GM19043 (cell line): ENCODE measurements around the gene SPATA33.
"Not testable (repeated sequence)": the region's sequence is repeated elsewhere in the genome, so short reads cannot be mapped to it uniquely, and the experiment has no call there.

Experiments used
- ATAC-seq: cut with Tn5 transposase; IDR thresholded peaks from one replicate; pipeline ENCODE4 v1.9.1; 2021; ENCODE audit warnings: low read depth; ENCODE audit not compliant: unreplicated experiment

Gene SPATA33

GRCh38 chr16:89624777-89625761, 32.6 kb upstream of the SPATA33 start:
- ATAC-seq = no peak

- no peak for ATAC-seq
These were observed 27.6 kb upstream of the SPATA33 start for GRCh38 chr16:89629827-89630610.

GRCh38 chr16:89633064-89633631, 24.5 kb upstream of the SPATA33 start:
- ATAC-seq = no peak

- ATAC-seq = not testable (repeated sequence)
These were observed 22.9 kb upstream of the SPATA33 start for GRCh38 chr16:89634463-89635385.

GRCh38 chr16:89636663-89637062, 21.0 kb upstream of the SPATA33 start:
- no peak for ATAC-seq

- no peak for ATAC-seq
These were observed 20.3 kb upstream of the SPATA33 start for GRCh38 chr16:89637379-89637778.

- ATAC-seq = no peak
These were observed 19.2 kb upstream of the SPATA33 start for GRCh38 chr16:89638455-89638854.

GRCh38 chr16:89639385-89639784, 18.3 kb upstream of the SPATA33 start:
- ATAC-seq = no peak

- ATAC-seq = no peak
These were observed 16.0 kb upstream of the SPATA33 start for GRCh38 chr16:89641458-89642119.

GRCh38 chr16:89642574-89642973, 15.1 kb upstream of the SPATA33 start:
- ATAC-seq = no peak

- no peak for ATAC-seq
These were observed 13.8 kb upstream of the SPATA33 start for GRCh38 chr16:89643769-89644300.

GRCh38 chr16:89645122-89645521, 12.5 kb upstream of the SPATA33 start:
- ATAC-seq = no peak

GRCh38 chr16:89646270-89646669, 11.4 kb upstream of the SPATA33 start:
- ATAC-seq = no peak

- no peak for ATAC-seq
These were observed 10.7 kb upstream of the SPATA33 start for GRCh38 chr16:89646906-89647305.

- no peak for ATAC-seq
These were observed 6.1 kb upstream of the SPATA33 start for GRCh38 chr16:89651584-89651983.

- no peak for ATAC-seq
These were observed 3.9 kb upstream of the SPATA33 start for GRCh38 chr16:89653656-89654295.

- ATAC-seq = no peak
These were observed 2.5 kb upstream of the SPATA33 start for GRCh38 chr16:89655062-89655643.

- ATAC-seq = no peak
These were observed 1.1 kb upstream of the SPATA33 start for GRCh38 chr16:89656435-89657121.
